OCI-LY7 (cell line): Measurements from ENCODE around the gene SNX24. TPM values are rescaled to one million over a fixed set of nuclear protein-coding genes. Genes with fewer than 3 reads are reported as not detected.

ENCODE experiments used
- BruUV-seq: library from RNA; stranded (reverse); fragments of 400-500 nt; replicated peaks from 2 replicates; lab custom pipeline; 2021; lab: Mats Ljungman, UMichigan
- CTCF ChIA-PET: fragments of 300-600 bp; sonication (Branson Sonifier 250); formaldehyde crosslinking; loops from one replicate; lab custom pipeline; 2022; ENCODE audit warnings: antibody characterized with exemption; ENCODE audit not compliant: unreplicated experiment; lab: Charles Lee
- POLR2A ChIA-PET: fragments of 300-600 bp; sonication (Branson Sonifier 250); formaldehyde crosslinking; loops from one replicate; lab custom pipeline; 2022; ENCODE audit warnings: antibody characterized with exemption; lab: Charles Lee
- DNase-seq: peaks from one replicate; pipeline ENCODE4 v3.0.0-alpha.2; 2015; ENCODE audit warnings: low spot score
- H2AFZ ChIP-seq: fragments of 200-600 bp; sonication (generic), shearing (Covaris generic); 2 replicates; pipeline ENCODE4 v1.6.1; 2014; ENCODE audit warnings: mild to moderate bottlenecking, antibody characterized with exemption, low read length, moderate library complexity
- H3K27ac ChIP-seq: fragments of 200-600 bp; sonication (generic); 2 replicates; pipeline ENCODE4 v1.5.1; 2014; ENCODE audit warnings: mixed run types, low read depth, mild to moderate bottlenecking, moderate library complexity, low read length, inconsistent platforms; ENCODE audit not compliant: poor library complexity, severe bottlenecking
- H3K36me3 ChIP-seq: fragments of 200-600 bp; sonication (generic); 2 replicates; pipeline ENCODE4 v1.6.1; 2014; ENCODE audit warnings: mild to moderate bottlenecking, antibody characterized with exemption, low read length, moderate library complexity, mixed read lengths; ENCODE audit not compliant: insufficient read depth
- H3K4me1 ChIP-seq: fragments of 200-600 bp; sonication (generic); 2 replicates; pipeline ENCODE4 v1.5.1; 2014; ENCODE audit warnings: mild to moderate bottlenecking, low read length; ENCODE audit not compliant: insufficient read depth, poor library complexity, severe bottlenecking
- H3K4me2 ChIP-seq: fragments of 200-600 bp; sonication (generic); 2 replicates; pipeline ENCODE4 v1.6.1; 2014; ENCODE audit warnings: mild to moderate bottlenecking, low read length
- H3K4me3 ChIP-seq: fragments of 200-600 bp; sonication (generic); 2 replicates; pipeline ENCODE4 v1.5.1; 2014; ENCODE audit warnings: mild to moderate bottlenecking, low read depth, low read length; ENCODE audit not compliant: poor library complexity, severe bottlenecking
- H3K79me2 ChIP-seq: fragments of 200-600 bp; sonication (generic); 2 replicates; pipeline ENCODE4 v1.6.1; 2016; ENCODE audit warnings: low read depth, mild to moderate bottlenecking, low read length, moderate library complexity, mixed read lengths; ENCODE audit not compliant: insufficient read depth
- H3K9me2 ChIP-seq: fragments of 200-600 bp; sonication (generic); 2 replicates; pipeline ENCODE4 v1.6.1; 2016; ENCODE audit warnings: mild to moderate bottlenecking, low read length, mixed read lengths; ENCODE audit not compliant: insufficient read depth
- H3K9me3 ChIP-seq: fragments of 200-600 bp; sonication (generic); 2 replicates; pipeline ENCODE4 v1.6.1; 2014; ENCODE audit warnings: mild to moderate bottlenecking, mixed run types, low read length, mixed read lengths
- H4K20me1 ChIP-seq: fragments of 200-600 bp; sonication (generic); 2 replicates; pipeline ENCODE4 v1.6.1; 2014; ENCODE audit warnings: mild to moderate bottlenecking, antibody characterized with exemption, low read length, moderate library complexity, mixed read lengths; ENCODE audit not compliant: insufficient read depth
- CTCF ChIP-seq: fragments of 200-600 bp; sonication (generic); conservative IDR thresholded peaks from 2 replicates; pipeline ENCODE4 v1.5.1; 2014; ENCODE audit warnings: mild to moderate bottlenecking, antibody characterized with exemption, low read length, moderate library complexity, mixed read lengths
- EZH2phosphoT487 ChIP-seq: fragments of 200-600 bp; sonication (generic); IDR thresholded peaks from 2 replicates; pipeline ENCODE4 v1.6.1; 2018; ENCODE audit warnings: low read depth, borderline replicate concordance, mild to moderate bottlenecking, mixed run types, antibody characterized with exemption, low read length, moderate library complexity, mixed read lengths
- intact Hi-C: fragments of 100-400 bp; cut with micrococcal nuclease; formaldehyde crosslinking; loops from one replicate; pipeline ENCODE4 v1.10.0; 2022; ENCODE audit not compliant: unreplicated experiment
- total RNA-seq, 2 experiments: library from RNA; depleted of rRNA in 1 of 2; stranded (reverse); fragments of >200 nt in 1 of 2; shearing (Covaris generic) in 1 of 2; gene quantifications; 2 replicates each; pipeline ENCODE4 v1.2.3, GENCODE V29; 2014 to 2022

Gene SNX24
- total RNA-seq, 2 experiments from 2014 or later: 6.9 to 14.5 TPM

- H3K9me3 ChIP-seq: no peaks in the 10 kb centered on the region
- DNase-seq: no peak
- intact Hi-C loops: no loop called here
- no peak overlapping the region for H3K4me2 ChIP-seq
- TF ChIP-seq CTCF (no peak), EZH2phosphoT487 (no peak)
- ChIA-PET POLR2A (interaction anchor here (0.5 kb wide), 1 partner anchor 82 kb away, joined by 4 read pairs; no protein-coding TSS in a partner anchor), CTCF (no interaction called here)
- no peaks in the 10 kb centered on the region for H3K4me1 ChIP-seq
- no TSS peak for BruUV-seq
- H3K4me3 ChIP-seq: no peak overlapping the region
- H3K27ac ChIP-seq: no peak overlapping the region
- no peaks in the 10 kb centered on the region for H3K79me2 ChIP-seq
- no peaks in the 10 kb centered on the region for H4K20me1 ChIP-seq
- no peak overlapping the region for H2AFZ ChIP-seq
- H3K9me2 ChIP-seq: no peaks in the 10 kb centered on the region
- no peaks in the 10 kb centered on the region for H3K36me3 ChIP-seq
Measured at GRCh38 chr5:122882831-122883230, 37.4 kb downstream of the SNX24 start.

- H3K27ac ChIP-seq: no peak overlapping the region
- BruUV-seq: no TSS peak
- H4K20me1 ChIP-seq: no peaks in the 10 kb centered on the region
- TF ChIP-seq CTCF: no peak
- no peak for TF ChIP-seq EZH2phosphoT487
- POLR2A ChIA-PET: interaction anchor here (0.7 kb wide), 1 partner anchor 624 kb away, joined by 3 read pairs; no protein-coding TSS in a partner anchor
- H3K9me2 ChIP-seq: no peaks in the 10 kb centered on the region
- no peak for DNase-seq
- no peaks in the 10 kb centered on the region for H3K9me3 ChIP-seq
- H3K79me2 ChIP-seq: no peaks in the 10 kb centered on the region
- CTCF ChIA-PET: no interaction called here
- H2AFZ ChIP-seq: no peak overlapping the region
- intact Hi-C loops: no loop called here
- H3K4me2 ChIP-seq: no peak overlapping the region
- H3K4me1 ChIP-seq: no peaks in the 10 kb centered on the region
- H3K36me3 ChIP-seq: no peaks in the 10 kb centered on the region
- H3K4me3 ChIP-seq: no peak overlapping the region
Measured at GRCh38 chr5:122885045-122885517, 39.7 kb downstream of the SNX24 start.

GRCh38 chr5:122885891-122886290 lies 40.5 kb downstream of the SNX24 start:
- H3K4me2 ChIP-seq: no peak overlapping the region
- no peak overlapping the region for H3K4me3 ChIP-seq
- TF ChIP-seq EZH2phosphoT487 (no peak), CTCF (no peak)
- no peak overlapping the region for H3K27ac ChIP-seq
- no peaks in the 10 kb centered on the region for H3K9me3 ChIP-seq
- DNase-seq: no peak
- H4K20me1 ChIP-seq: no peaks in the 10 kb centered on the region
- BruUV-seq: no TSS peak
- intact Hi-C loops: no loop called here
- H3K4me1 ChIP-seq: no peaks in the 10 kb centered on the region
- ChIA-PET CTCF (no interaction called here), POLR2A (no interaction called here)
- H3K79me2 ChIP-seq: no peaks in the 10 kb centered on the region
- no peaks in the 10 kb centered on the region for H3K36me3 ChIP-seq
- H2AFZ ChIP-seq: no peak overlapping the region
- H3K9me2 ChIP-seq: no peaks in the 10 kb centered on the region
